ENCODE measurements around the gene C16orf90.
A peak's percentile ranks its signal among the peaks of the same experiment; 100 is the strongest.
"Not testable (repeated sequence)": the region's sequence is repeated elsewhere in the genome, so short reads cannot be mapped to it uniquely, and the experiment has no call there.

The C16orf90 gene

DNA sequence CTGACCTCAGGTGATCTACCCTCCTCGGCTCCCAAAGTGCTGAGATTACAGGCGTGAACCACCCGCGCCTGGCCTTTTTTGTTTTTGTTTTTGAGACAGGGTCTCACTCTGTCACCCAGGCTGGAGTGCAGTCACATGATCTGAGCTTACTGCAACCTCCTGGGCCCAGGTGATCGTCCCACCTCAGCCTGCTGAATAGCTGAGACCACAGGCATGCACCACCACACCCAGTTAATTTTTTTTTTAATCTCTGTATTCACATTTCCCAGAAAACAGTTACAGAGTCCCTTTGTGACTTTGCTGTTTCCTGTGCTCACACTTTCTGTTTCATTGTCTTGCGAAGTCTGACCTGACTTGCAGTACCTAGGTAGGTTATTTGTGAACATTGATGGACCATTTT lies 8.2 kb upstream of the C16orf90 start:
- no peak for DNase-seq (ENCODE audit: low spot score)
- TF ChIP-seq CTCF (IDR thresholded peaks at IDR 0.05) = no peak
- no peak overlapping the region for H3K27ac ChIP-seq
- no peak overlapping the region for H3K4me3 ChIP-seq

- no peak for DNase-seq (ENCODE audit: low spot score)
- Histone ChIP-seq H3K4me3 (peak overlapping the region; percentile 80), H3K27ac (no peak overlapping the region)
- no peak for TF ChIP-seq CTCF (IDR thresholded peaks at IDR 0.05)
Observed at GRCh38 chr16:3501783-3502400, 6.6 kb upstream of the C16orf90 start.

GRCh38 chr16:3501412-3501761 lies 6.1 kb upstream of the C16orf90 start:
- peak overlapping the region; percentile 38 to 67 for H3K27ac ChIP-seq
- H3K4me3 ChIP-seq = peak overlapping the region; percentile 80
- DNase-seq (ENCODE audit: low spot score) = not testable (repeated sequence)

GRCh38 chr16:3498988-3499387 lies 3.7 kb upstream of the C16orf90 start:
- DNase-seq (ENCODE audit: low spot score) = no peak

DNA sequence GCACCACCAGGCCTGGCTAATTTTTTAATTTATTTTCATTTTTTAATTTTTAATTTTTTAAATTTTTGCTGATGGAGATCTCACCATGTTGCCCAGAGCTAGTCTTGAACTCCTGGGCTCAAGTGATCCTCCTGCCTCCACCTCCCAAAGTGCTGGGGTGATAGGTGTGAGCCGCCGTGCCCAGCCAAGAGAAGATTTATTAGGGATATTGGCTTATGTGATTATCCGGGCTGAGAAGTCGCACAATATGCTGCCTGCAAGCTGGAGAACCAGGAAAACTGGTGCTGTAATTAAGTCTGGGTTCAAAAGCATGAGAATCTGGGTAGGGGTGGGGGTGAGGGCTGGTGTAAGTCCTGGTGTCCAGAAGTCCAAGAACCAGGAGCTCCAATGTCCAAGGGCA lies 2.5 kb upstream of the C16orf90 start:
- TF ChIP-seq CTCF (IDR thresholded peaks at IDR 0.05) = no peak
- no peak overlapping the region for H3K4me3 ChIP-seq
- H3K27ac ChIP-seq = no peak overlapping the region
- DNase-seq (ENCODE audit: low spot score) = no peak

More at GRCh38 chr16:3498988-3499387, 3.7 kb upstream of the C16orf90 start:
- no peak overlapping the region for H3K27ac ChIP-seq
- TF ChIP-seq CTCF (IDR thresholded peaks at IDR 0.05) = no peak
- H3K4me3 ChIP-seq = no peak overlapping the region

DNA sequence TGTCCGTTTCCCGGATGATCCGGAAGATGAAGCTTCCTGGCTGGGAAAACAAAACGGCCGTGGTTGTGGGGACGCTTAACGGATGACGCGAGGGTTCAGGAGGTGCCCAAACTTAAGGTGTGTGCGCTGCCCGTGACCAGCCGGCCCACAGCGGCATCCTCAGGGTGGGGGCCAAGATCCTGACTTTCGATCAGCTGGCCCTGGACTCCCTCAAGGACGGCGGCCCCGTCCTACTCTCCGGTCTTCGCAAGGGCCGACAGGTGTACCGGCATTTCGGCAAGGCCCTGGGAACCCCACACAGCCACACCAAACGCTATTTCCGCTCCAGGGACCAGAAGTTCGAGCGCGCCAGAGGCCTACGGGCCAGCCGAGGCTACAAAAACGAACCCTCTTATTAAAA lies 1.1 kb upstream of the C16orf90 start:
- no peak for TF ChIP-seq CTCF (IDR thresholded peaks at IDR 0.05)
- no peak overlapping the region for H3K27ac ChIP-seq
- no peak overlapping the region for H3K4me3 ChIP-seq
- no peak for DNase-seq (ENCODE audit: low spot score)

- no peak for TF ChIP-seq CTCF (IDR thresholded peaks at IDR 0.05)
- DNase-seq (ENCODE audit: low spot score) = no peak
- H3K27ac ChIP-seq = no peak overlapping the region
Observed at GRCh38 chr16:3494386-3494973, 809 bp downstream of the C16orf90 start.

More at GRCh38 chr16:3494386-3494973, 809 bp downstream of the C16orf90 start:
- H3K4me3 ChIP-seq = no peak overlapping the region
